HG02970 (cell line): ENCODE data around the gene CRKL.
"Not testable (repeated sequence)": the region's sequence is repeated elsewhere in the genome, so short reads cannot be mapped to it uniquely, and the experiment has no call there.

ENCODE experiments used
- ATAC-seq: cut with Tn5 transposase; IDR thresholded peaks from one replicate; pipeline ENCODE4 v1.9.1; 2021; ENCODE audit warnings: mild to moderate bottlenecking, moderate library complexity, moderate number of reproducible peaks; ENCODE audit not compliant: unreplicated experiment, low FRiP score

Gene CRKL

GRCh38 chr22:20930435-20930834 lies 13.2 kb downstream of the CRKL start:
- not testable (repeated sequence) for ATAC-seq

- no peak for ATAC-seq
Measured at GRCh38 chr22:20931126-20931654, 14.0 kb downstream of the CRKL start.

GRCh38 chr22:20933910-20934309 lies 16.7 kb downstream of the CRKL start:
- no peak for ATAC-seq

- ATAC-seq = not testable (repeated sequence)
Measured at GRCh38 chr22:20935049-20935448, 17.8 kb downstream of the CRKL start.

- ATAC-seq = not testable (repeated sequence)
Measured at GRCh38 chr22:20935780-20936539, 18.8 kb downstream of the CRKL start.

- no peak for ATAC-seq
Measured at GRCh38 chr22:20937031-20937793, 20.0 kb downstream of the CRKL start.

GRCh38 chr22:20937794-20938671 lies 20.8 kb downstream of the CRKL start:
- no peak for ATAC-seq

- ATAC-seq = not testable (repeated sequence)
Measured at GRCh38 chr22:20939457-20940185, 22.4 kb downstream of the CRKL start.

- ATAC-seq = no peak
Measured at GRCh38 chr22:20940186-20940651, 23.0 kb downstream of the CRKL start.

- no peak for ATAC-seq
Measured at GRCh38 chr22:20940904-20941385, 23.7 kb downstream of the CRKL start.

- ATAC-seq = not testable (repeated sequence)
Measured at GRCh38 chr22:20942203-20942902, 25.1 kb downstream of the CRKL start.

- ATAC-seq = no peak
Measured at GRCh38 chr22:20943104-20943933, 26.1 kb downstream of the CRKL start.

GRCh38 chr22:20944042-20944441 lies 26.8 kb downstream of the CRKL start:
- ATAC-seq = no peak

GRCh38 chr22:20945578-20945934 lies 28.3 kb downstream of the CRKL start:
- ATAC-seq = no peak

GRCh38 chr22:20946080-20946986 lies 29.1 kb downstream of the CRKL start:
- ATAC-seq = no peak

GRCh38 chr22:20946991-20947390 lies 29.8 kb downstream of the CRKL start:
- ATAC-seq = no peak

- ATAC-seq = no peak
Measured at GRCh38 chr22:20948450-20948849, 31.2 kb downstream of the CRKL start.
